Measurements from ENCODE around the gene THEM5.

Gene THEM5

DNA sequence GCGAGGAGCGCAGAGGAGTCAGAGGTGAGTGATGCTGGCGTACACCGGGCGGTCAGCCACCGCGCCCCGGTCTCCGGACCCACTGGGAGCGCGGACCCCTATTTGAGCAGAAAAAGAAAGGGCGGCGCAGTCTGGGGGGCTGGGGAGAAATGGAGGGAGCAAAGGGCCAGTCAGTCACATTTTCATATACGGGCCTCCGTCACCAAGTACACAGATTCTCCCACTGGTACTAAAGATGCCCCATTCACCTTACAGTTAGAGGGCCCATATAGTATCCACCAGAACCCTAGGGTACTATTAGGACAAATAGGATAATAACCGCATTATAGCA is 14.5 kb downstream of the THEM5 start:
- DNase-seq, result no peak

DNA sequence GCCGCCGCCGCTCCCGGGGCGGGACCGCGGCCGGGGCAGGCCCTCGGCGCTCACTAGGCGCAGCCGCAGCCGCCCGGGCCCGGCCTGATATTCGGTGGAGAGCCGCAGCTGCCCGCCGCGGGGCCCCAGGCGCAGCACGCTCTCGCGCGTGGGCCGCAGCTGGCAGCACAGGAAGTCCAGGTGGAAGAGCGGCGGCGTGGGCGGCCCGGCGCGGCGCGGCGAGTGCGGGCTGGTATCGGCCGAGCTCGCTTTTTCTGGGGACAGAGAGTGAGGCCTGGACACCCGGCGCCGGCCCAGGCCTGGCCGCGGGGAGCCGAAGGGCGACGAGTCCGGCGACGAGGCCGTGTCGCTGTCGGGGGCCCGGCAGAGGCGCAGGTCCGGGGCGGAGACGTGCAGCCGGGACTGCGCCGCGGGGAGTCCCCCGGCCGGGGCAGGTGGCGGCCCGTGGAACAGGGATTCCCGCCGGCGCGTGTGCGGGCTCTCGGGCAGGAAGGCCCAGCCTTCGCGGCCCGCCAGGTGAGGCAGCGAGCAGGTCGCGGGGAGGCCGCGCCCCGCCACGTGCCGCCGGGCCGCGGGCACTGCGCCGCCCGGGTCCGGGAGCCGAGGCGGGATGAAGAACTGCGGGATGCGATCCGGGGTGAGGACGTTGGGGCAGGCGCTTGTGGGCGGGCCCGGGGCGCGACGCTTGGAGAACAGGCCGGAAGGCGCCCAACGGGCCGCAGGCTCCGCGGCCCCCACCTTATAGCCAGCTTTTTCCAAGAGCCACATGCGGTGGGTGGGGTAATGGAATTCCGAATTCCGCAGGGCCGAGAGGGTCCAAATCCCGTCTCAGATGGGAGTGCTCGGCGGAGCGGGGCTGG is 15.1 kb downstream of the THEM5 start:
- no peak for DNase-seq

DNA sequence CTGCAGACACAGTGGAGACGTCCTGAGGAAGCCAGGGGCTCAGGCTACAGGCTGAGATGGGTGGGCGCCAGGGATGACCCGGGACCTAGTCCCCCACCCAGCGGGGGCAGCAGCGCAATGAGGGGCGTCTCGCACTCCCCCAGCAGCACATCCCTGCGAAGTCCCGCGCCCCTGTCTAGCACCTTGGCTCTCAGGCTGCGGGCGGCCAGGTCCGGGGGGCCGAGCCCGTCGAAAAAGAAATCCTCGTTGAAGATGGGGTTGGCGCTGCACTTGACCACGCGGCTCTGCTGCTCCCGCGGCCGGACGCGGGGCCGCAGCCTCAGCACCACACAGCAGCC is 15.7 kb downstream of the THEM5 start:
- no peak for DNase-seq

DNA sequence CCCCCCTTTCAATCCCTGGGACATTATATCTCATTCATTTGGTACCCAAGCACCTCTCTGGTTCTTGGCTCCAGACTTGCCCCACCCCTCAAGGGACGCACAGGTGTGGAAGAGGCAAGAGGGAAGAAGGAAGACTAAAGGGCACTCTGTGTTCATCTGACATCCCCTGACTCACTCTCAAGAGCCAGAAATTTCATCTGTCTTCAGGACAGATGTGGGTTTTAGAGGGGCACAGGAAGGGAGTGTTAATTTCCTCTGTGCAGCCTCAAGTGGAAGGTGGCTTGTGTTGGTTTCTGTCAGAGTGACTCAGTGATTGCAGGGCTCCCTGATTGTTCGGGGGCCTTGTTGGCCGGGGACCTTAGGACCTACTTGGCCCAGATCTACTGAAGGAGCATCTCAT is 16.3 kb downstream of the THEM5 start:
- DNase-seq, result no peak

DNA sequence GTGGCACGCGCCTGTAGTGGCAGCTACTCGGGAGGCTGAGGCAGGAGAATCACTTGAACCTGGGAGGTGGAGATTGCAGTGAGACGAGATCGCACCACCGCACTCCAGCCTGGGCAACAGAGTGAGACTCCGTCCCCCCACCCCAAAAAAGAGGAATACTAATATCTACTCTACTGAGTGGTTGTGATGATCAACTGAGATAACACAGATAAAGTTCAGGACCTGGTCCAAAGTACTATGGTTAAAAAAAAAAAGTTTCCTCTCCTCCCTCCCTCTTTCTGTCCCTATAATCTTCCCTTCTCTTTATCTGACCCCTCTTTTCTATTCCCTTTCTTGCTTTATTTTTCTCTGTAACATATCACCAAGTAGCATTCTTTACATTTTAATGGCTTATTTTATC is 17.9 kb downstream of the THEM5 start:
- DNase-seq, result no peak

DNA sequence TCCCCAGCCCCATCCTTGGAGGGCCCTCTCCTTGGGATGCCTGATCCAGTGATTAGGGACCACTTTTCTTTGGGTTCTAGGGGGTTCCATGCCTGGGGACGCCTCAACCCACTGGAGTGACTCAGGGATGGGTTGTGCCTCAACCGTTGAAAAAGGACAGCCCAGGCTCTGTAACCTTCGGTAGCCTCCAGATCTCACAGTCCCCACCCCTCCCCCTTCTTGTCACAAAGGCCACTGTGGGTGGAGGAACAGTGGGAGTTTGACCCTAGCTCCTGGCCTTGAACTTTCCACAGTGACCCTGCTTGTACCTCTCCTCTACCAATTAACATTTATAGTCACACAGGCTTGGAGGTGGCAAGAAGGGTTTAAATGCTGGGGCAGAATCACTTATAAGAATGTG is 19.3 kb downstream of the THEM5 start:
- DNase-seq, result no peak

DNA sequence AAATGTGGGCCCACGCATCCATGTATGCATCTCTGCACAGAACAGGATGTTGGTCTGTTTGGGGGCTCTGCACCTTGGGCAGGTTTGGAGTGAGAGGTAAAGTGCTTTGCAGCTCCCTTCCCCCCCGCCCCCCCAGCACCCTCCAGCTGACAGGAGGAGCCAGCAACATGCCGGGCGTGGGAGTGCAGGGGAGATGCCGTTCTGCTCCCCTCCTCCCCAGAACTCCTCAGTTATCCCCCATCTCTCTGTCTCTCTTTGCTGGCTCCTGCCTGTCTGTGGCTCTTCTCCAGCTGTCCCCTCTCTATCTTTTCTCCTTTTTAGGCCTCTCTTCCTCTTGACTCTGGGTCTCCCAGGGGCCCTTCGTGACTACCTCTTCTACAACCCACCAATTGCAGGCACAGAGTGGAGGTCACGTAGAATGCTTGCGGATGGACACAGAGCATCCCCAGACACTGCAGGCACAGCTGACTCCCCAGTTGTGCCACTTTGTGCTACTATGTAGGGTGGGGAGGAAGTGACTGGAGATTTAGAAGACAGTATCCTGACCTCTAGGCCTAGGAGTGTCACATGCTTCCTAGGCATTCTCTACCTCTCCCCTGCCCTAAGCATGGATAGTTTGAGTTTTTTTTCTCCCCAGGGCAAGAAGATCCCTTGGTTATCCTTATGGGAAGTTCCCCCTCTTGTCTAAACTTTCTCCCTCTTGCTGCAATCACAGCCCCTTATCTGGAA is 20.2 kb downstream of the THEM5 start:
- DNase-seq, result no peak

DNA sequence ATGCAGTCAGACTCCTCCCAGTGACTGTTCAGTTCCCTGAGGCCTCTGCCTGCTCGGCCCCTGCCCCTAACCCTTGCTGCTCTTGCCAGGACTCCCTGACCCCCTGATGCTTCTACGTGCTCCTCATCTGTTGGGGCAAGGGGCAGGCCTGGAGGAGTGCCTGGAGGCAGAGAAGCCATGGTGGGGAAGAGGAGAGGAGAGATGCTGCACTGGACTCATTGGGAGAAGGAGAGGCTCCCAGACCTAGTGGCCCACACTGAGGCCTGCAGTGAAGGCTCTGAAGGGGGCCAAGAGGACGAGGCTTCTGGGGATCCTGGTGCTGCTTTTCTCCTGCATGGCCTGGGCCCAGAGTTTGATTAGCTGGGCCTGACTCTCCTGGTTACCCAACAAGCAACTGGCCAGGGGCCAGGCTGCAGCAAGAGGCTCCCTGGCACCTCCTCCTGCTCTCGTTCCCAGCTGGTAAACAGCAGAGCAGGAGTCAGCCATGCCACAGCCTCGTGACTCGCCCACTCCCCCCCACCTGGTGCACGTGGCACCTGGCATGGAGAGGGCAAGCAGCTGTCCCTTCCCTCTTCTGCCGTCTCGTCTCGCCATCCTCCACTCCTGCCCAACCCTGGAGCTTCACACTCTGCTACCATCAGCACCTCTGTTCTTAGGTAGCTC is 21.1 kb downstream of the THEM5 start:
- DNase-seq, result no peak

DNA sequence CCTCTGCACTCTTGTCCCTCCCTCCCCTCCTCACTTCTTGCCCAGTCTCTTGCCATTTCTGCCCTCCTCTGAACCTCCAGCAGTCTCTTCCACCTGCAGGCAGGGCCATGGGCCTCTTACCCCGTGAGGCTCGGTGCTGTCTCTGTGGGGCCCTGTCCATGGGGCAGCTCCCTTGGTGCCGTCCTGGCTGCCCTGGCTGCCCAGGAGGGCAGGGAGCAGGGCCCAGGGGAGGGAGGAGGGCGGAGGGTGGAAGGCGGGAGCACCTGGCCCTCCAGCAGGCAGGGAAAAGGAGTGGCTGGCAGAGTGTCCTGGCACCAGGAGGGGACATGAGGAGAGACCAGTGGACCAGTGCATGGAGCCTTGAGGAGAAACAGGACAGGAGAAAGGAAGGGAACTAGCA is 21.9 kb downstream of the THEM5 start, which contains the start of gene RORC:
Gene RORC (minus strand): TSS at position 198 of the 400 bp plus-strand sequence. CDS start 38 bp downstream, at position 160.
- DNase-seq, result no peak

DNA sequence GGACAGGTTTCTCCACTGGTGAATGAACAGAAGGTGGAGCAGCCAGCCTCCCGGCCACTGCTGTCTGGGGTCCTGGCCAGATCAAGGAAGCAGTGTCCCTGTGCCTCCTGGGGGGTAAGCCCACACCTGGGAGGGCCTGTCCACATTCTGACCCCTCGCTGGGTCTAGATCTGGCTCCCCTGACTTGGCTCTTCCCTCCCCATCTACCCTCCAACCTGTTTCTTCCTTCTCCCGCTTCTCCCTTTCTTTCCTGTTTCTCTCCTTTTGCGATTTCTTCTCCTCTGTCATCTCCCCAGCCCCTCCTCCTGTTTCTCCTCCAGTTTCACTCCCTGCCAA is 22.3 kb downstream of the THEM5 start:
- no peak for DNase-seq

DNA sequence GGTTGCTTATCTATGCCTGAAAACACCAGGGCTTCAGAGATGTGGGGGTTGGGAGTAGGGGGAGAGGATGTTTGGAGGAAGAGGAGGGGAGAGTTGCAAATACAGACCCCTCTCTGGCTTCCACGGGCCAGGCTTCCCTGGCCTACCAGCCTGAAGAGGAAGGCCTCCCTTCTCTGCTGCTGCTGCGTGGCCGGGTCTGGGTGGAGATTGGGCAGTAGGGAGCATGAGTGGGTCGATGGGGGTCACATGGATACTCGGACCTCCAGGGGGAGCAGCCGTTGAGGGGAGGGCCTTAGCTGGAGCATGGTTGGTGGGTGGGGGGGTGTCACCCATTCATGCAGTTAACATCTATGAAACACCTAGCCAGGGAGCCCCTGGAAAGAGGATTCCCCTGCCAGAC is 23.5 kb downstream of the THEM5 start:
- DNase-seq, result no peak

DNA sequence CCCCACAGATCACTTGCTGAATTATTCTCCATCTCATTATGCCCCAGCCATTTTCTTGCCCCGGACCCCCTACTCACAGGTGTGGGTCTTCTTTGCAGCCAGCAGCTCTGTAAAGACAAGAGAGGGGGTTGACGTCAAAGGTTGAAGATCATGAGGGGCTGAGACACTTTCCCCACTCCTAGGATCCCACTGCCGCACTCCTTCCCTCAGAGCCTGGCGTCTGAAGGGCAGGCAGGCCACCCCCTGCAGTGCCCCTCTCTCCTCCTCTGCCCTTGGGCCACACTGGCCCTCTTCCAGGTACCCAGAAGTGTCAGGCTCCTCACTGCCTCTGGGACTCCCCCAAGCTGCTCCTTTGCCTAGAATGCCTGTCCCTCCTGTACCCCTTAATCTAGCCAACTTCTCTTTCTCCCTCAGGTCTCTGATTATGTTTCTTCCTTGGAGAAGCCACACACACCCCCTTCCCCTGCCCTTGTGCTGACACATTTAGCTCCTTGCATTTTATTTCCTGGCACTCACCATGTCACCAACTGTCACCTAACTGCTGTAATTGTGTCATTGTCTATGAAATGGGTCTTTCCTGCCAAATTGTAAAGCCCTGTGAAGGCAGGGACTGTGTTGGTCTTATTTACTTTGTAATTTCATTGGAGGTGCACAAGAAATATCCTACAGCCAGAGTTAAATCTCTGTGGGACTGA is 24.0 kb downstream of the THEM5 start:
- DNase-seq, result no peak

DNA sequence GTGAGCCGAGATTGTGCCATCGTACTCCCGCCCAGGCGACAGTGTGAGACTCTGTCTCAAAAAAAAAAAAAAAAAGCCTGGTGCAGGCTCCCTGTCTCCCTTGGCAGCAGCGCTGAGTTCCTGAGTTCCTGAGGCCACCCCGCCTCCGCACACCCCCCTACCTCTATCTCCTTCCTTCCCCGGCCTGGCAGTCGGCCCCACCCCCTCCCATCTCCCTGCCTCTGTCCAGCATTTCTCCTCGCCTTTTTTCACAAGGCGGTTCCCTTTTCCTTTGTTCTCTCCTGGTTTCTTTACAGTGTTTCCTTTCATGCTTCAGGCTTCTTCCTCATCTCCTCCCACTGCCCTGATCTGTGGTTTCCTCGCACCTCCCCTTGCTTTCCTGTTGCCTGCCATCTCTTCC is 24.6 kb downstream of the THEM5 start:
- no peak for DNase-seq

DNA sequence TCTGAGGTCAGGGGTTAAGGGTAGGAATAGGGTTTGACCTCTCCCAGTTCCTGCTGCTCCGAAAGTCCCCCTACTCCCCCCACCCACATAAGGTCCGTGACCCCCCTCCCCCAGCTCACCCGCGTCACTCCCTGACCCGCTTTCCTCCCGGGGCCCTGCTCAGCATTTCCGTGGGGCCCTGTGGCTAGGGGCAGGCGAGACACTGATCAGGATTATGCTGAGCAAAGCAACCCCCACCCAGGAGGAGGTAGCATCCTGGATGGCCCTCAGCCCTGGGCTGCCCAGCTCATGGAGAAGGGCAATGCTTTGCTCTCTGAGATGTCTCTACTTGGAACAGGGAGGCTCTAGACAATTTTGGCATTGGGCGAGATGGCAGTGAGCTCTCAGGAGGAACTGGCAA is 25.7 kb downstream of the THEM5 start:
- DNase-seq, result no peak

DNA sequence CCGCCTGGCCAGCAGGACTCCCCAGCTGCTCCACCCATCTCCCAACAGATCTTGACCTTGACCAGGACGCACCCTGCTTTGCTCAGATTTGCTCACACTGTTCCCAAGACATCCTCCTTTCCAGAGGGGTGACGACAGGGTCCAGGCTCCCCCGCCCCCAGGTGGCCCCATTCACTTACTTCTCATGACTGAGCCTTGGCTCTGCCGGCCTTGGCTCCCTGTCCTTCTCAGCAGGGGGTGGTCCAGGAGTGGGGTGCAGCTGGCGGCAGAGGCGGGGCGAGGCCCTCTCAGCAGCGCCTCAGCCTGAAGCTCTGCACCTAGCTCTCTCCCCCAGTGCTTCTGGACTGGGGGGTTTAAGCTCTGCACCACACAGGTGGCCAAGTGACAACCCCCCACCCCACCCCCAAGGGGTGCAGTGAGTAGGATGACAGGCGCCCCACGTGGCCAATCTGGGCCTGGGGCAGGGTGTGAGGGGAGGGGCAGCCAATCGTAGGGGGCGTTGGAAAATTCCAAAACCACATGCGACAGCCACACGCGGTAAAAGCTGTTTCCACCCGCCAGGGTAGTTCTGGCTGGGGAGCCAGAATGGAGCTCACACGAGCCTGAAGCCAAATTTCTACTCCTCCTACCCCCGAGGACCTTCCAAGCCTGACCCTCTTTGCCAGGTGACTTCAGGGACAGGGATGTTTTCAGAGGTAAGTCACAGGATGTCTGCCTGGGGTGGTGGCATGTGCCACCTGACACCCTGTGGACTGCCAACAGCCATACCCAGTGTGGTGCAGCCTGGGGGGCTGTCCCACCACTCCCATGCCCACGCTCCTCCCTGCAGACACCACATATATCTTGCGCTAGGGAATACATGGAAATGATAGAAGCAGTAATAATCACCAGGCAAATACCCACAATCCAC is 27.5 kb downstream of the THEM5 start:
- no peak for DNase-seq

DNA sequence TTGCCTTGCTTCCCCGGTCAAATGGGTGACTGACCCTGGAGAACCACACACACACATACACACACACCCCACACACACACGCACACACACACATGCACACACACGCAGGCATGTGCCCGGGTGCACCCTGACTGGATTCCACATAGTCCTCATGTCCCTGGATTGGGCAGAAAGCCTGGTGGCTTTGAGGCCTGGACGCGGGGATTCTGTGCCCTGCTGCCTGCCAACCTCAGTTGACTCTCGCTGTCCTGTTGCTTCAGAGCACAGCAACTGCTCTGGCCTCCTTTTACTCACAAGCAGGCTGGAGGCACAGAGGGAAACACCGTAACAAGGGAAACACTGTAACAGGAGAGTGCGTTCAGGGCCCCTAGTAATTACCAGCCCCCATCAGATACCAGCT is 28.3 kb downstream of the THEM5 start:
- no peak for DNase-seq

DNA sequence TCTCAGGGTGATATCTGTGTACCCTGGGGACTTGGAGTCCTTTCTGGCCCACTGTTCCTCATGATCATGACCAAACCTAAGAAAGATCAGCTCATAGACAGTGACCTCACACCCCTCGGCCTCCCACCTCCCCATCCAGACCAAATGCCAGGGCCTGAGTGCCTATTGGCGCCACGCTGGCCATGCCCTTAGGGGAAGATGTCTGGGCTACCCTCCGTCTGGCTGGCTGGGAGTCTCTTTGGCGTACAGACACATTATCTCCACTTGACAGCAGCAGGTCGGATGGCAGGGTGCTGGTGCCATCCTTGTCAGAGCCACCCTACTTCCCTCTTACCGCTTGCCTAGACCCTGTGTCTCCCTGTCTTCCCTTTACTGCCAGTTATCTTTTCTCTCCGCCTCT is 30.3 kb downstream of the THEM5 start:
- no peak for DNase-seq

DNA sequence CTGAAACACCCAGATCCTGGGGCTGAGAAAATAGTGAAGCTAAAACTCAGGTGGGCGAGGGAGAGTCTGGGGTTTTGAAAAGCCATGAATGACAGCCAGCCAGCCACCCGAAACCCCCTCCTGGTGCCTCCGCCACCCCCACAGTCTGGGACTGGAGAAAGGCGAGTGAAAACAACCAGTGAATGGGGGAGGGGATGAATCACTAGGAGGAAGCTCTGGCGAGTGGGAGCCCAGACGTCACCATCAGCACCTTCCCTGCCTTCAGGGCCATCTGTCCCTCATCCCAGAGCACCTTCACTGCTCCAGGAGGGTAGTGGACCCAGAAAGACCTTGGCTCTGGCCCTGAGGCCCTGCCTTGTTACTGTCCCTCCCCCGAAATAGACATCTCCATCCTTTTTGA is 31.1 kb downstream of the THEM5 start:
- no peak for DNase-seq

DNA sequence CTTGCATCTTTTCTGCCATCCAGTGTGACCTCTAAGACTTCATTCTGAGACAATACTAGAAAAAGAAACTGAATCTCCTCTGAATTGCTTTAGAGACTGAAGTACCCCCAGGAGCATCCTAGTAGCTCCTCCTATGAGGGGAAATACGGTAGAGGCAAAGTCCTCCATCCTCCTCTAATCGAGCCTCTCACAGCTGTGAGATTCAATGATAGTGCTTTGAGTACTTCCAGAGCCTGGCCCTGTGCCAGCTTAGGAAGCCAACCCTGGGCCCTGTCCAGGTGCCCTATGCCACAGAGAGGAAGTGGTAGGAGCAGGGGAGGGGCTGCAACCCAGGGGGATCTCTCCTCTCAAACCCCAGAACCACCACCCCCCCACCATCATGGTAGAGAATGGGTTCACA is 32.6 kb downstream of the THEM5 start:
- no peak for DNase-seq

DNA sequence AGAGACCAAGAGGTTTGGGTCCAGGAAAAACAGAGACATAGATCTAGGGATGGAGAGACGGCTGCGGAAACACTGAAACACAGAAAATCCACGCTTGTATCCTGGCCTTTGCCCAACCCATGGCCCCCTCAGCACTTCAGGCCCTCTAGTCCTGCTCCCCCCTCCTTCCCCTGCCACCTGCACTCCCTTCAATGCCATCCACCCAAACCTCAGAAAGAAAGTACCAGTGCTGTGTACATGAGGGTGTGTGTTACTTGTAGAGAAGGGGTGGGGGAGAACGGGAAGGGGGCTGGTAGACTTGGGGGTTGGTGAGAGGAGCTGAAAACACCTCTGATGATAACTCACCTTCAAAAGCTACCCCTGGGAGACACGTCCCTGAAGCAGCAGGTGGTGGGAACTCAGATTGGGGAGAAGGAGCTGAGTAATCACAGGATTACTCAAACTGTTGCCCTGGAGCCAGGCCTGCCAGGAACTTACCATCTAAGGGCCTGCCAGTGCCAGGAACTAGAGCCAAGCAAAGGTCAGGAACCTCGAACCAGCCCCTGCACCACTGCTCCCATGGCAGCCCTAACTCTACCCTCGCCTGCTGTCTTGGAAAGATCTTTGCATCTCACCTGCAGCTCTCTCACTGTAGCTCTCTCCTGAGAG is 33.4 kb downstream of the THEM5 start:
- DNase-seq, result no peak

DNA sequence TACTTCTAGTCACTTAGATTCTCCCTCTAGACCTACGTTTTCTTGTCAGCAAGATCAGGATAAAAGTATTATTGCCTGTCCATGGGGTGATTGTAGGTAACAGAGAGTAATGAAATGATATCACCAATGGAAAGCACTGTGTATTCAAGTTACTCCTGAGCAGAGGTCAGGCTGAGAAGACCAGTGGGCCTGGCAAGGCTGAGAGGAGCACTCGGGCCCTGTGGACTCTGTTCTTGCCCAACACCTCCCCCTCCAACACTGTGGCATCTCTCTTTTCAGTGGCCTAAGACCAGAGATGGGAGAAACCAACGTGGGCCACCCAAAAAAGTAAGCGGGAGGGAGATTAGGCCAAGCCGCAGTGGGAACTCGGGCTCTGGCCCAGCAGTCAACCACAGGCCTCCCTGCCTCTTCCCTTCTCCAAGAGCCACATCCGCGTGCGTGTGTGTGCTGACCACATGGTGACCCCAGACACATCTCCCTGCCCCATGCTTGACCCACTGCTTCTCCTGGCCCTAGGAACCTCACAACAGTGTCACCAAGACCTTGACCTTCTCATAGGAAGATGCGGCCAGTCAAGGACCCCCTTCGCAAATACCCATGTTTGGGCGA is 34.2 kb downstream of the THEM5 start:
- DNase-seq, result no peak

DNA sequence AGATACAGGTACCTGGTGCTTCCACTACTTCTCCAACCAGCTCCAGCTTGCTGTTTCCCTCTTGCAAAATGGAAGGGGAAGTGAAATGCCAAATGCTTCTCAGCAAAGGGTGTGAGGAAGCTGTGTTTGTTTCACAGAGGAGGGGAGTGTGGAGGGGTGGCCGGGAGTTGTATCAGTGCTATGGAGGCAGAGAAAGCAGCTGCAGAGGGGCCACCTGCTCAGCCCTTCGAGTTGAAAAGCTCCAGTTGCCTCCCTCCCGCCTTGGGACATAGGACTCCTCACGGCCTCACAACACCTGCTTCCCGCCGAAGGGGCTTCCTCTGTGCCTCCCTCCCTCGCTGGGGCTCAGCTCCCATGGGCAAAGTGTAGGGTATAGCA is 36.2 kb downstream of the THEM5 start:
- no peak for DNase-seq
